Cerebellar nuclear complex (tissue), 1 donor: Measurements from ENCODE around the gene XRCC3.

Source experiments
- DNase-seq, 2 experiments: peaks; one replicate each; lab custom pipeline; 2025; lab: John Stamatoyannopoulos, UW

The XRCC3 gene

DNA sequence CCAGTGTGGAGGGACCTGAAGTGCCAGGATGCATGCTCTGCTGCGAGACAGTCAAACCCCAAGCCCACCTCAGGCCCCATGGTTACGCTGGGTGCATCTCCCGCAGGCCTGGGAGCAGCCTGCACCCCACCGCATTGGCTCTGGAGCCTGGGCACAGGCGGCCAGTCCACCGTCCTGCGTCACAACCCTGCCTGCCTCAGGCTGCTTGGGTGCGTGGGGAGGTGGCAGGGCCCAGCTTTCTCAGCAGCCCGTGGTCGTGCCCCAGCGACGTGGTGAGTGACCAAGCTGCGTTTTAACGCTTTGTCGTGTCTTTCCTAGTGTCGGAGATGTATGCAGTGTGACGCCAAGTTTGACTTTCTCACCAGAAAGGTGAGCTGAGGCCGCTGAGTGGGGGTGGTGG is 11.2 kb upstream of the XRCC3 start:
- no peak for DNase-seq

DNA sequence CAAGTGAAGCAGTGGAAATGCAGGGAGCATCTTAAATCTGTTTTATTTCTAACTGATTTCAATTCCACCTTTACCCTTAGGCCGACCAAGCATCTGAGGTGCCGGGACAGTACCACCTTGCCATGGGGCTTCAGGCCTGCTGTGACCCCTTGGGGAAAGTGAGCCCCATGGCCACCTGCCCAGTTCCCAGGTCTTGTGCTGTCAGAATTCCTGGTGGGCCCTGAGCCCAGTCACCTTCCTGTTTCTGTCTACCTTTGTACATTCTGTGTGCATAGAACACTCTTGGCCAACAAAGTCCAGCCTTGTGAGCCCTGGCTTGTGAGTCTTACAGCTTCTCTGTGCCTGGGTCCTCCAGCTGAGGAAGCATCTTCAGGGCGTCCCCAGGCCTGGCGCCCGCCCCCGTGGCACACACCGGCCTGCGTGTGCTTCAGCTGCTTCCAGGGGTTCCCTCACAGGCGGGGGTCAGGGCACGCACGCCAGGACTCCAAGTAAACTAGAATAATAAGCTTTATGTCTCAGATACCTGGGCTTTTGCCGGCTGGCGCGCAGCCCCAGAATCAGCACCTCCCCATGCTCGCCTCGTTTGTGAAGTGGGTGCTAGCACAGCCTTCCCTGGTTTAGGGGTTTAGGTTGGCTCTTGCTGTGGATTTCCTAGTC is 10.6 kb upstream of the XRCC3 start:
- no peak for DNase-seq

DNA sequence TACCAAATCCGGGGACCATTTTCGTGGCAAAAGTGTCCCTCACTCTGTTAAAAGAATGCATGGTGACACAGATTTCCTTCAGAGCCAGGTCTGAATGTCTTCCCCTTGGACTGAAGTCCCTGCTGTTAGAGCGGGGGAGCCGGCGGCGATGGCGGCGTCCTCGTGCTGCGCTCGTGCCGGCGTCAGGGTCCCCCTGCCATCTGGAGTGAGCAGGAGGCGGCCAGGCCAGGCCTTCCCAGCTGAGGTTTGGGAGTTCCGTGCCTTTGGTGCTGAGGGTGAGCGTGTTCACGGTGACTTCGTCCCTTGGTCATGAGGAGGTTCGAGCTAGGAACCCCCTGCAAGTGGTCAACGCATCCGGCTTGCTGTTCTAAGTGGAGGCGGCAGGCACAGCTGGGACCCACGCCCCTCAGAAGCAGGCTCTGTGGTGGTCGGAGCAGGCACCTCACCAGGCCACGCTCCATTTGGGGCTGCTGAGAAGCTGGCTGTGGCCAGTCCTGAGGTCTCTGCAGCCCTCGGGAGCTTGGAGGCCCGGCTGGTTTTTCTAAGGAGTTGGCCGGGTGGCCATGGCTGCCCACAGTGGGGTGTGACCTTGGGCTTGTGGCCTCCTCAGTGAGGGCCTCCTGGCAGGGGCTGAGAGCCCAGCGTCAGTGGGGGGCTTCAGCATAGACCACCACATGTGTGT is 9.9 kb upstream of the XRCC3 start:
- no peak for DNase-seq

DNA sequence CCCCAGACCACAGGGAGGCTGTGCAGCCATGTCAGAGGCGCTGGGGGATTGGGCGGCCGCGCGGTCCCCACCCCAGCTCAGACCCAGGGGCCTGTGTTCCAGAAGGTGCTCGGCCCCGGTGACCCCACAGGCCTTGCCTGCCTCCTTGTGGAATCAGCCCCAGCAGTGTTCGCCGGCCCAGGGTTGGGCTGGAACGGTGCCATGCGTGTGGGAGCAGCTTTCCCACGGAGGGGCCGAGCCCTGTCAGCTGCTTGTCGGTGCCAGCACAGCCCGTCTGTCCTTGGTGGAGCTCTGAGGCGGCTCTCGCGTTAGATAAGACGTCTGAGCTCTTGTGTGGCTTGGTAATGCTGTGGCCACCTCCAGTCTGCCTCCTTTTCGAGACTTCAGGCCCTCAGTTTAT is 8.9 kb upstream of the XRCC3 start:
- DNase-seq, result no peak

DNA sequence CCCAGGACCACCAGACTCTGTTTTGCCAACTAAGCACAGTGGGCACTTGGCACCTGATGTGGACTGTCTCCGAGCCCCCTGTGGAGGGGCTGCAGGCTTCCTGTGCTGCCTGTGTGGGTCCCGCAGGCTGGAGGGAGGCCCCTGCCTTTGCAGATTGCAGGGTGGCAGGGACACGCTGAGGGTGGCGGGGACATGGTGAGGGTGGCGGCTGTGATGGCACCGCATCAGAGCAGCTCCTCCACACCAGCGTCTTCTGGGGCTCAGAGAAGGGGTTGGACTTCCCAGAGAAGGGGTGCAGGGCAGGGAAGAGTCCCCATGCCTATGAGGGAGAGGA is 8.5 kb upstream of the XRCC3 start:
- no peak for DNase-seq

DNA sequence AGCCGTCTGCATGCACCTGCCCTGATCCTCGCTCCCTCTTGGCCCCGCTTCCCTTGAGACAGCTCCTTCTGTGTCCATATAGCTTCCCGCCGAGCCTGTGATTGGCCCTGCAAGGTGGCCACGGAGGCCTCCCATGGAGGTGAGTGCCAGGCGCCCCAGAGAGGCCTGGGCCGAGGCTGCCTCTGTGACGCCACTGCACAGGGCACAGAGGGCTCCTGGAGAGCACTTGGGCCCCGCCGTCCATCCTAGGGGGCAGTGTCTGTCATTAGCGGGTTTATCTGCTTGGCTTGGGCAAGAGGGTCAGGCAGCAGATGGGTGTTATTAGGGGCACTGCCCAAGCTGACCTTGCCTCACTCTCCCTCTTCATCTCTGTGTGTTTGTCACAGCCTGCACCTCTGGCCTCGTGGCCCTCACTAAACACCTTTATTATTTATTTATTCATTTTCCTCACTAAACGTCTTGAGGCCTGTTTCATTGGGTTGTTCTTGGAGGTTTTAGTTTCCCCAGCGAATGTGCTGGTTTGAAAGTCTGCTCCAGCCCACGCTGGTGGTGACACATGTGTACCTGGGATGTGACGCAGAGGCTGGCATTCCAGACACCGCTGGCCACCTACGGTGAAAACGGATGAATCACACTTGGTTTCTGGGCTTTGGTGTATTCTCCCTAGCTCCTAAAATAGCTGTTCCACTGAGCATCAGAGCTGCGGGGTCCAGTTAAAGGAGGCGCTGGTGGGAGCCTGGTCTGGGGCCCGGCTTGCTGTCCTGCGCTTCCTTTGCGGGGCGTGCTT is 6.3 kb upstream of the XRCC3 start:
- no peak for DNase-seq

DNA sequence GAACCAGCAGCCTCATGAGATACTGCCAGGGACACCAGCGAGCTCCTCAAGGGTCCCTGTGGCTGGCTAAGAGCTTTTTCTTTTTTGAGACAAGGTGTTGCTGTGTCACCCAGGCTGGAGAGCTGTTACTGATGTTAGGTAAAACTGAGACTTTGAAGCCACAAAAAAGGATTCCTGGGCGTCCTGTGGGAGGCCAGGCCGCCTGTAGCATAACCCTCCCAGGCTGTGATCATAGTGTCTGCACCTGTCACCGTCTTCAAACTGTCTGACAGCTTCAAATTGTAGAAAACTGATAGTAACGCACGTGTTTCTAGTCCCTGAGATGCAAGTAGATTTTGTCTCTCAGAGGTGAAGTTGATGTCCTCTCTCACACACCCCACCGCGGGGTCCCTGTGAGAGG is 4.5 kb upstream of the XRCC3 start:
- no peak for DNase-seq

DNA sequence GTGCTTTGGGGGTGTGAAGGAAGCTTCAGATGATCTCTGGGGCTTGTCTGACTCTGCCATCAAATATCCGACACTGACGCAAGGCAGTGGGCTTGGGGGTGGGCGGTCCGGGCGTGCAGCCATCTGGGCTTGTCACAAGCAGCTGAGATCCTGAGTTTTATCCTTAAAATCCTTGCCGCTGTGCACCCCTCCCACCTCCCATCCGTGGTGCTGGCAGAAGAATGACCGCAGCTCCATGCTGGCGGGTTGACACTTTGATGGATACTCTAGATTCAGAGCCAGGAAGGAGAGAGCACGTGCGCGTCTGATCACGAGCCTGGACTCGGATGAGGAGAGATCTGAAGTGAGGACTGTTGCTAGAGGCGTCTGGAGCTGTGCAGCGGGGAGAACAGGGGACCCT is 3.3 kb upstream of the XRCC3 start:
- no peak for DNase-seq

DNA sequence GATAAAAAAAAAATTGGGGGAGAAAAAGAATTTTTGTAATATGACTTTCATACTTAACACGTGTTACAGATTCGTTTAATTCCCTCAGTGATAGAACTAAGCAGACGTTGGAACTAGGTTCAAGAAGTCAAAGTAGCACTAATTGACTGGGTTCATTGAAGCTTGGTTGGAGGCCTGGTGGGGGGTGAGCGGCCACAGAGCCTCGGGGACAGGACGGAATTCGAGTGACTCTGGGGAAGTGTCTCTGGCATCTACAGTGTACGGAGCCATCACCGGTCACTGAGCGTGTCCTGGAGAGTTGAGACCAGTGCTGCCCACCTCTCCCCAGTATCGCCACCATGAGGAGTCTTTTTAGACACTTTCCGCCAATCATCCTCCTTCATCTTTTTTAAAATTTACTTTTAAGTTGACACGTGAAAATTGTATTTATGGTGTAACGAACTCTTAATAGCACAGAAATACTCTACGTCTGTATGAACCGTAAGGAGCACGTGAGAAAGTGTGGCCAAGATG is 1.7 kb upstream of the XRCC3 start:
- DNase-seq, result no peak

DNA sequence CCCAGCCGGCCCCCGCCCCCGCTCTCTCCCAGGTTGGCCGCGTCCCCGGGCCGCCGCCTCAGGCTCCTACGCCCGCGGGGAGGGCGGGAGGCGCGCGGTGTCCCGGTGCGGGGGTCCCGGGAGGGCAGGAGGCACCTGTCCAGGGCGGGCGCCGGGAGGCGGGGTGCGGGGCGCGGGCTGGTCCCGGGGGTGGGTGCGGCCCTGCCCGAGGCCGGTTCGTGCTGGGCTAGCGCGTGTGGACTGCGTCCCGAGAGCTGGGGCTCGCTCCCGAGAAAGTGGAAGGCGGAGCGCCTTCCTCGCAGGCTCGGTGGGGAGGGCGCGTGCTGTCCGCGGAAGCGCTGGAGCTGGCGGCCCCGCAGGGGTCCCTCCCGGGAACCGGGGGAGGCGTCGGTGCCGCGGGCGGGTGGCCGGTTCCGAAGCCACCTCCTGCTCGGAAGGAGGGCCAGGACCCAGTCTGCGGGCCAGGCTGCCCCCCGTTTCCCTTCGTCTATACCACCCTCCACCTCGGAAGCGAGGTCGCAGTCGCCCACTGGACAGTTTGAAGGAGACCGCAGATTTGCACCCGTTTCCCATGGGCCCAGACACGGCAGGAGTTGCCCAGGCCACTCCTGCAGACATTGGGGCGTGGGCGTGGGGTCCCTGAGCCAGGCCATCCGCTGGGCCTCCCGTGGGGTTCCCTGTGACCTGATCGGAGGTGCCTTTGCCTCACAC is 995 bp upstream of the XRCC3 start:
- no peak for DNase-seq

DNA sequence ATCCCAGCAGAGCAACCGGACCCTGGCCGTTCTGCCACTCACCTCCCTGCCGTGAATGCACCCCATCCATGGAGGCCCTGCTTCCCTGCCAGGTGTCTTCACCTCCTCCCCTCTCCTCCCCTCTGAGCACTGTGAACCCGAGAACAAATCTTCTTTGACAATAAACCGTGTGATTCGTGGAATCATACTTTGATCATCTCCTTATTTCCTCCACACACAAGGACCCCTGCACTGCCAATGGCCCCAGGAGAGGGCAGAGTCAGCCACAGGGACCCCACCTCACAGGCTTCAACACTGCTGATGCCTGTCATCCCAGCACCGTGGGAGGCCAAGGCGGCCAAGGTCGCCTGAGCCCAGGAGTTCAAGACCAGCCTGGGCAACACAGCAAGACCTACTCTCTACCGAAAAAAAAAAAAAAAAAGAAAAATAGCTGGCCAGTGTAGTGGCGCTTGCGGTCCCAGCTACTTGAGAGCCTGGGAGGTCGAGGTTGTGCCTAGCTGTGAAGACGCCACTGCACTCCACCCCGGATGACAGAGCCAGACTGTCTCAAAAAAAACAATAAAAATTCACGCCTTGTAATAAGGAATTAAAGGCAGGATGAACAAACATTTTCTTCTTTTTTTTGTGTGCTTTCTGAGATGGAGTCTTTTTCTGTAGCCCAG is 1.1 kb downstream of the XRCC3 start:
- DNase-seq, result no peak

DNA sequence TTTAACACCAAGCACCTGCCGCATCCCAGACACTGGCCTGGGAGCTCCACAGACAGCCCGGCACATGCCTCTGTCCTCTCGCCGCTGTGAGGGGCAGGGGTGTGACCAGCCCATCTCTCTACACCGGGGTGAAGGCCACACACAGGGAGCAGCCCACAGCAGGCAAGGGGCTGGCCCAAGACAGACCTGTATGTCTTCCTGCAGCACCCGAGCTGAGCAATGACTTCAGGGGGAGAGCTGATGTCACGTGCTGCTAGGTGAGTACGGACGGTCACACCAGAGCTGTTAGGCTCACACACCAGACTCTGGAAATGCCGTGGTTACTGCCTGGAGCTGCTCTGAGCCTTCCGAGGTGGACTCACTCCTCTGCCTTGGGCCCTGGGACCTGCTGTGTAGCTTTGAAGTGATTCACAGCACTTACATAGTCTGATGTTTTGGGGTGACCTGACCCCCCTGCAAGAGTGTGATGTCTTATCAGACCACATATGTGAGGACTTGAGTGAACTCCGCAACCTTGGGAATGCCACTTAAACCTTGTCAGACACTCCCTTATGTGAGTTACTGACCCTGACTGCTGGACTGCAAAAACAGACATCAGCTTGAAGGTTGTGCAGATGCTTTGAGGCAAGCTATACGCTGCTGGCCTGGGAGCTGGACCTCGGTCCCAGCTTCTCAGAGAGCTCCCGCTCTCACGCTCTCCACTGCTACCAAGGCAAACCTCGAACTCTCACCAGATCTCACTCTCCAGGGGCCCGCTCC is 1.8 kb downstream of the XRCC3 start:
- no peak for DNase-seq

DNA sequence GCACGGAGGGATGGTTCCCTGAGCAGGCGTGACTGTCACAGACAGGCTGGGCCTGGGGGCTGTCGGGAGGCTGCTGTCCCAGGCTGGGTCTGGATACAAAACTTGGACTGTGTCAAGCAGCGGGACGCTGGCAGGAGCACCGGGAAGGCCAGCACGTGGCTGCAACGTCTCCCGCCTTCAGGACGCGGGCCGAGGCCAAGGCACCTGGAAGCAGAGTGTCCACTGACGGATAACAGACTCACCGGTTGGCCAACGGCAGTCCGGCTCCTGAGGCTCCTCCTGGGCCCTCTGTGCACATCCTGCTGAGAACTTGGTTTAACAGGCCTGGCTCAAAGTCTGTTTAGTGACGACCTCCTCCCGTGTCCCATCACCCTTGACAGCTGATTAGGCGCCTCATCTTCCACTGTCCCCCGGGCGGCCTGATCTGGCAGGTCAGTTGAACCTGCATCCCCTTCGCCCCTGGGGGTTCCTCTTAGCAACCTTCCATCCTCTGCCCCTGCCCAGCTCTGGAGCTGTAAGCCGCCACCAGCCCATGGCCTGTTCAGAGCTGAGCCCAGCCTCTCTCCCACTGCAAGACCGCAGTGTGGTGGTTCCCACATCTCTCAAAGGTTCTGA is 2.5 kb downstream of the XRCC3 start:
- DNase-seq, result no peak

DNA sequence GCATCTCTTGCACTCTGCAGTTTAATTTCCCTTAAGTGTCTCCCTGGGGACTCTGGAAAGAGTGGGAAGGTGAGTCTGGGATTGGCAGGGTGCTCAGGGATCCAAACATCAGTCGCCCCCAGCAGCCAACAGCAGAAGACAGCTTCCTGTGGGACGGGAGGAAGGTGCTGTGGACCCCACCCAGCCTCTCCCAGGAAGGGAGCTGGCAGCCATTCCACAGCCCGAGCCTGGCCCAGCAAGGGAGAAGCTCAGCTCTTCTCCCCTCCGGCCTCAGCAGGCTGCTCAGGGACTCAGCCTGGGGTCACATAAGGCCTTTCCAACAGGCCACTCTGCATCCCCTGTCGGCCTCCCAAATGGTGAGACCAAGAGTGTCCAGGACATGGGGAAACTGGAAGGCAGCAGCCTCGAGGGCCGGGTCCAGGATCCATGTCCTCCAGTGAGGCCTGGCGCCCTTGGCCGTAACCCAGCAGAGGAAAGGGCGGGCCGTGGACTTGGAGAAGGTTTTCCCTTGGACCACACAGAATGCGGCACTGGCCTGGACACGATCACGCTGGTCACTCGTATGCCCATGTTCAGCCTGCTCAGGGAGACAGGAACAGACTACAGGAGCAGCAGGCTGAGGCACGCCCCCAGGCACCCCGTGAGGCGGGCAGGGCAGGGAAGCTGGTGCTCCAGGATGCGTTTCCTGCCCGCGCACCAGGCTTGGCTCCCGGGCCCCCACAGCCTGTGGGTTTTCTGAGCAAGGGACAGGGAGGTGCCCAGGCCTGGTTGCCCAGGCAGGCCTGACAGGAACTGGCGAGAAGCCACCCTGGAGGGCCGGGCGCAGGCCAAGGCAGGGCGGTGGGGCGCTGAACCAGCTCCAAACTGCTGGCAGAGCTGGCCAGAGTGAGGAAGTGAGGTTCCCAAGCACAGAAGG is 3.5 kb downstream of the XRCC3 start:
- DNase-seq, result peak; percentile 32 to 83

DNA sequence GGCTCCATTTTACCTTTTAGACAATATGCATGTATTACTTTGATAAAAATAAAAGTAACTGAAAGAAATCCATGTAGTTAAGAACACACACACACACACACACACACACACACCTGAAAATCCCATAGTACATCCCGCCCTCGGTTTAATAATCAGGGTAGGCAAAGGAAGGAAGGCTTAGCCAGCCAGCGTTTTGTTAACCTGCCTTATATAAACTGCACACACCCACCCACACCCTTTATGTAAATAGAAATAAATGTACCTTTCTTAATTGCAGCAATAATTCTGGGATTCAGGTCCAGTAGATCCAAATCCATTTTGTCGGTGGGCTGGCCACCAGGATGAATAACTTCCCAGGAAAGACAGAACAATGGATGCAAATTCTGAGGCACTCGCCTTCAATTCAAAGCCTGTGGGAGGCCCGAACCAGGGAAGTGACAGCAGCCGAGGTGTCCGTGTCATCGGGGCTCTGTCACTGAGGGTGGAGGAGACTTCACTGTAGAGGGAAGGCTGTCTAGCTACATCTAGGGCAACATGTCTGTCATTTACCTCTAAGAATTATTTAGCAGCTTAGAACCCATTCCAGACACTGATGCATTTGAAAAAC is 4.4 kb downstream of the XRCC3 start:
- DNase-seq, result no peak

DNA sequence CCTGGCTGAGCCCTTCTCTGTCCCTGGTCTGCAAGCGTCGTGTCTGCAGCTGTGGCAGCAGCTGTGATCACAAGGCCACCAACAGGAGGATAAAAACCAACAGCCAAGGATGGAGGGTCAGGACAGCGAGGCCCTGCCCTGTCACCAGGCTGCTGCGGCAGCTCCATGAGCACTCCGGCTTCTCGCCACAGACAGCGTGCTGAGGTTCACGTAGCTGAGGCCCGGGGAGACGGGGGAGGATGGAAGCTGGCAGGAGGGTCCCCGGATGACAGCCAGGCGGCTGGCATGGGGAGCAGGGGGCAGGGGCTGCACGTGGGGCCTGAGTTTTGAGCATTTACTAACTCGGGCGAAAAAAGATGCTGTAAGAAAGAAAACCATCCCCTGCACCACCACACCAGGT is 5.4 kb downstream of the XRCC3 start:
- no peak for DNase-seq

DNA sequence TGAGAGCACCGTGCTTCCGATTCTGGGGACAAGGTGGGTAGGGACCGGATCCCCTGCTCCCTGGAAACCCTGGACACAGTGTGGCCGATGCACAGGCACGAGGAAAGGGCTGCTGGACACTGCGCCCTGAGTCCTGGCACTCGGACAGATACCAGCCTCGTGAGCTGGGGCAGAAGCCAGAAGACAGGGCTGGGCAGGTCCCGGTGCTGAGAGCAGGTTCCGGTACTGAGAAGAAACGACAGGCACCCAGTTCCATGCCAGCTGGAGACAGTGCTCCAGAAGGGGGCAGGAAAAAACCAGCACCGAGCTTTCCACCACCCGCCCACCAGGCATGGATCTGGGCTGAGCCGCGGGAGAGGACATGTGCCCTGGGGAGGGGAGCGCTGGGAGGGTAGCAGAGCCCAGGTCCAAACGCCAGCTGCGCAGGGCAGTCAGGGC is 6.5 kb downstream of the XRCC3 start:
- peak; percentile 47 to 66 for DNase-seq

DNA sequence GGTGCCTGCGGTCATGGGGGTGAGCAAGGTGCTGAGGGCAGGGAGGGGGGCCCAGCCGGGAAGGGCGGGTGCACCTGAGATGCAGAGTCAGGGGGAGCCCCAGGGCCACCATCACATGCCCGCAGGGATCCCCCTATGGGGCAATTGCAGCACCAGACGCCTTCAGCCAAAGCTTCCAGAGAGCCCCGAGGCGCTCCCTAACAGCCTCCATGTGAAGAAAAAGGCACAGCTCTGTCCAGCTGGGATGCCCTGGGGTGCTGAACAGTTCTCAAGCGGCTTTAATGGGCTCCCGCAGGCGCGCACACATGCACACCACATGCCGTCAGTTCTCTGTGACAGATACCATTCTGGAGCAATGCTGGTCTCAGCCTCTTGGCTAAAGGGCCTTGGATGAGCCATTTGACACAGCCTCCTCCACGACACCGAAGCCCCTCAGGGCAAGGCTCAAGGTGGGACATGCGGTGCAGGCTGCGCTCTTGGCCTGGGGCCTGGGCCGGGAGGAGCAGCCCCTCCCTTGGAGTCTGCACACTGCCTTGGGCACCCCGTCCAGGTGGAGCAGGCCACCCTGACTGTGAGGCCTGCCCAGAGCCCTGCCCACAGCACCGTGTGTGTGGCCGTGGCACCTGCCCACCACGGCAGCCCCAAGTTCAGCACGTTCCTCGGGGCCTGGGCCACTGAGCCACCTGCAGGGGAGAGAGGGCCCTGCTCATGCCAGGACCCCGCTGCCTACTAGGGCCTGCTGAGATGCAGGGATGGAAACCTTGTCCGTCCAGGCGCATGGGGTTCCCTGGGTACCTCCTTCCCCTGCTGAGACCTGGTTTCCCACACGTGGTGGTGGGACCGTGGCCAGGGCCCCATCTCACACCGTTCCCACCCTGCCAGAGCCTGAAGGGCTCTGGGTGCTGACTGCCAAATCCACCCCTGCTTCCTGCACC is 7.7 kb downstream of the XRCC3 start:
- no peak for DNase-seq
